GM18951 (cell line): ENCODE results near the gene MRPS7.

ENCODE experiments used
- POLR2A ChIP-seq: IDR thresholded peaks from 4 replicates; pipeline ENCODE4 v1.6.1; 2011; ENCODE audit warnings: mild to moderate bottlenecking; ENCODE audit not compliant: insufficient read length, insufficient read depth; ENCODE audit errors: extremely low read depth
- in situ Hi-C: fragments of 300-500 bp; cut with MboI; formaldehyde crosslinking; loops from one replicate; pipeline ENCODE4 v1.12.0; 2022; ENCODE audit warnings: low sequenced_read_pairs, mixed read lengths, inconsistent platforms; ENCODE audit not compliant: unreplicated experiment

MRPS7 gene

GRCh38 chr17:75260641-75261335, 891 bp upstream of the MRPS7 start:
- in situ Hi-C loops: no loop called here
- no peak for TF ChIP-seq POLR2A

- no peak for TF ChIP-seq POLR2A
- in situ Hi-C loops: no loop called here
These were observed 480 bp downstream of the MRPS7 start for GRCh38 chr17:75262112-75262606.

- no peak for TF ChIP-seq POLR2A
- in situ Hi-C loops: no loop called here
These were observed 1.4 kb downstream of the MRPS7 start for GRCh38 chr17:75263055-75263454.

- TF ChIP-seq POLR2A: no peak
- in situ Hi-C loops: no loop called here
These were observed 4.1 kb downstream of the MRPS7 start for GRCh38 chr17:75265614-75266315.

GRCh38 chr17:75266316-75267152, 4.9 kb downstream of the MRPS7 start:
- in situ Hi-C loops: no loop called here

GRCh38 chr17:75267153-75267410, 5.4 kb downstream of the MRPS7 start:
- in situ Hi-C loops: no loop called here
- no peak for TF ChIP-seq POLR2A

More at GRCh38 chr17:75266316-75267152, 4.9 kb downstream of the MRPS7 start:
- TF ChIP-seq POLR2A: no peak

- in situ Hi-C loops: no loop called here
These were observed 5.9 kb downstream of the MRPS7 start for GRCh38 chr17:75267411-75268232.

GRCh38 chr17:75269844-75270217, 8.2 kb downstream of the MRPS7 start:
- in situ Hi-C loops: no loop called here

More at GRCh38 chr17:75267411-75268232, 5.9 kb downstream of the MRPS7 start:
- TF ChIP-seq POLR2A: peak; percentile 41

GRCh38 chr17:75270218-75270965, 8.7 kb downstream of the MRPS7 start:
- peak; percentile 21 for TF ChIP-seq POLR2A

More at GRCh38 chr17:75269844-75270217, 8.2 kb downstream of the MRPS7 start:
- no peak for TF ChIP-seq POLR2A

GRCh38 chr17:75270966-75271232, 9.2 kb downstream of the MRPS7 start, which contains the start of gene MIF4GD:
Gene MIF4GD, minus strand, starts transcription at chr17:75271231. Its CDS starts 1,036 bp downstream, at chr17:75270195.
- in situ Hi-C loops: no loop called here
- peak; percentile 65 for TF ChIP-seq POLR2A

More at GRCh38 chr17:75270218-75270965, 8.7 kb downstream of the MRPS7 start:
- in situ Hi-C loops: no loop called here

- peak; percentile 76 for TF ChIP-seq POLR2A
- in situ Hi-C loops: no loop called here
These were observed 9.7 kb downstream of the MRPS7 start for GRCh38 chr17:75271233-75271954.
